Anterior cingulate cortex (tissue), 58 donors: ENCODE data around the gene ANKS1B.

Source experiments
- DNase-seq, 58 donors: peaks; one replicate each; lab custom pipeline; 2025; lab: John Stamatoyannopoulos, UW

The ANKS1B gene

GRCh38 chr12:99147130-99147529, 837.6 kb downstream of the ANKS1B start:
- no peak for DNase-seq

- DNase-seq: no peak
These were observed 838.0 kb downstream of the ANKS1B start for GRCh38 chr12:99146730-99147129.

GRCh38 chr12:99146185-99146584, 838.6 kb downstream of the ANKS1B start:
- DNase-seq: peak in 2 of 58 donors; percentile 11

- DNase-seq: no peak
These were observed 842.1 kb downstream of the ANKS1B start for GRCh38 chr12:99142651-99143050.

GRCh38 chr12:99140017-99140720, 844.6 kb downstream of the ANKS1B start:
- no peak for DNase-seq

GRCh38 chr12:99138393-99138792, 846.3 kb downstream of the ANKS1B start:
- no peak for DNase-seq

- no peak for DNase-seq
These were observed 847.4 kb downstream of the ANKS1B start for GRCh38 chr12:99137124-99137855.

GRCh38 chr12:99136516-99136915, 848.2 kb downstream of the ANKS1B start:
- DNase-seq: no peak

GRCh38 chr12:99135376-99135775, 849.4 kb downstream of the ANKS1B start:
- DNase-seq: no peak

- no peak for DNase-seq
These were observed 851.3 kb downstream of the ANKS1B start for GRCh38 chr12:99133401-99133800.

GRCh38 chr12:99131751-99132199, 853.0 kb downstream of the ANKS1B start:
- peak in 45 of 58 donors; percentile 7 to 84 (median 48) for DNase-seq

GRCh38 chr12:99130808-99131553, 853.8 kb downstream of the ANKS1B start:
- DNase-seq: no peak

- DNase-seq: no peak
These were observed 856.4 kb downstream of the ANKS1B start for GRCh38 chr12:99128246-99128802.

GRCh38 chr12:99122959-99123358, 861.8 kb downstream of the ANKS1B start:
- no peak for DNase-seq

GRCh38 chr12:99122496-99122895, 862.2 kb downstream of the ANKS1B start:
- DNase-seq: peak in 1 of 58 donors; percentile 11

- no peak for DNase-seq
These were observed 863.2 kb downstream of the ANKS1B start for GRCh38 chr12:99121546-99121945.

- no peak for DNase-seq
These were observed 864.8 kb downstream of the ANKS1B start for GRCh38 chr12:99119943-99120342.

- no peak for DNase-seq
These were observed 865.3 kb downstream of the ANKS1B start for GRCh38 chr12:99119449-99119848.

- peak in 18 of 58 donors; percentile 3 to 56 (median 20) for DNase-seq
These were observed 873.1 kb downstream of the ANKS1B start for GRCh38 chr12:99111600-99111999.

- DNase-seq: no peak
These were observed 873.9 kb downstream of the ANKS1B start for GRCh38 chr12:99110868-99111267.

- no peak for DNase-seq
These were observed 874.5 kb downstream of the ANKS1B start for GRCh38 chr12:99110212-99110611.
